HG02938 (cell line): Measurements from ENCODE around the gene MICB.
"Not testable (repeated sequence)": the region's sequence is repeated elsewhere in the genome, so short reads cannot be mapped to it uniquely, and the experiment has no call there.

Source experiments
- ATAC-seq: cut with Tn5 transposase; IDR thresholded peaks from one replicate; pipeline ENCODE4 v1.9.1; 2021; ENCODE audit warnings: mild to moderate bottlenecking, moderate library complexity; ENCODE audit not compliant: unreplicated experiment

Gene MICB

GRCh38 chr6:31497531-31498476 is at the start of gene MICB:
TSS of gene MICB (plus strand) at chr6:31498145. CDS start at chr6:31498194, 49 bp downstream.
- ATAC-seq = no peak

DNA sequence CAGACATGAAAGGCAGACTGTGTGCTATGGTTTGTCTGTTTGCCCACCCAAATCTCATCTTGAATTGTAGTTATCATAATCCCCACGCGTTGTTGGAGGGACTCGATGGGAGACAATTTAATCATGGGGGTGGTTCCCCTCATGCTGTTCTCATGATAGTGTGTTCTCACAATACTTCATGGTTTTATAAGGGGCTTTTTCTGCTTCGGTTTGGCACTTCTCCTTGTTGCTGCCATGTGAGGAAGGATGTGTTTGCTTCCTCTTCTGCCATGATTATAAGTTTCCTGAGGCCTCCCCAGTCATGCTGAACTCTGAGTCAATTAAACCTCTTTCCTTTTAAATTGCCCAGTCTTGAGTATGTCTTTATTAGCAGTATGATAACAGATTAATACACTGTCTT is 47.2 kb upstream of the MICB start:
- no peak for ATAC-seq

- no peak for ATAC-seq
Measured at GRCh38 chr6:31452859-31453258, 45.1 kb upstream of the MICB start.

- ATAC-seq = no peak
Measured at GRCh38 chr6:31453259-31453658, 44.7 kb upstream of the MICB start.

DNA sequence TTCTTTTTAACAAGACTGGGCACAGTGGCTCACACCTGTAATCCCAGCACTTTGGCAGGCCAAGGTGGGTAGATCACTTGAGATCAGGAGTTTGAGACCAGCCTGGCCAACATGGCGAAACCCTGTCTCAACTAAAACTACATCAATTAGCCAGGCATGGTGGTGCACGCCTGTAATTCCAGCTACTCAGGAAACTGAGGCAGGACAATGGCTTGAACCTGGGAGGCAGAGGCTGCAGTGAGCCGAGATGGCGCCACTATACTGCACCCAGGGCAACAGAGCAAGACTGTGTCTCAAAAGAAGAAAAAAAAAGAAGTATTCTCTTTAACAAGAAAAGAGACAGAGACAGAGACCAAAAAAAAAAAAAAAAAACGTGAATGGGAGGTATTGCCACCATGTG is 38.1 kb upstream of the MICB start:
- ATAC-seq = not testable (repeated sequence)

GRCh38 chr6:31460361-31461025 is 37.5 kb upstream of the MICB start:
- ATAC-seq = no peak

- no peak for ATAC-seq
Measured at GRCh38 chr6:31462026-31462963, 35.6 kb upstream of the MICB start.

DNA sequence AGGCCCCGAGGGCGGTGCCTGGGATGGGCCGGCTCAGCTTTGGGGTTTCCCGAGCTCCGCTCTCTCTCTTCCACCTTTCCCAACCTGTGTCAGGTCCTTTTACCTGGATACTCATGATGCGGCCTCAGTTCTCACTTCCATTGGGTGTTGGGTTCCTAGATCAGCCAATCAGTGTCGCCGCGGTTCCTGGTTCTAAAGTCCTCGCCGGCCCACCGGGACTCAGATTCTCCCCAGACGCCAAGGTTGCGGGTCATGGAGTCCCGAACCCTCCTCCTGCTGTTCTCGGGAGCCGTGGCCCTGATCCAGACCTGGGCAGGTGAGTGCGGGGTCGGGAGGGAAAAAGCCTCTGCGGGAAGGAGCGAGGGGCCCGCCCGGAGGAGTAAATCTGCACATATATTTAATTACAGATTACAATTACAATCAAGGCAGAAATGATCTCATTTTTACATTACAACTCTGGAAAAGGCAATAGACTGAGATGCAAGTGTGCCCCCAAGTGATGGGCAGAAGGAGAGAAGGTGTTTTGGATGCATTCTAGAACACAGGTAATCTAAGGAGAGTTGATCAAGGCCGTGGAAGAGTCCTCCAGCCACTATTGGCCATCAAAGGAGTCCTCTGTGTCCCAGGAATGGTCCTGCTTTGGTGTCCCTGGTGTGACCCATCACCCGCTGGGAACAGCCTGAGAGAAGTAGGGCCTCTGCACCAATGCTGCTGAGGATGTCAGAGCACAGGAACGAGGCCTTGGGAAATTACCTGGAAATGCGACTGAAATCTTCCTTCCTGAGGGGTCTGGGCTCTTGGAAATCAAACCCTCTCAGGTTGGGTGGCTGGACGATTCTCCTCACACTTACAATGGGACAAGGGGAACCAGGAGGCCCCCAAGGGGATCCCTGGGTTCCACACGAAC is 34.7 kb upstream of the MICB start:
- peak; percentile 89 for ATAC-seq

GRCh38 chr6:31464252-31465184 is 33.4 kb upstream of the MICB start:
- no peak for ATAC-seq

DNA sequence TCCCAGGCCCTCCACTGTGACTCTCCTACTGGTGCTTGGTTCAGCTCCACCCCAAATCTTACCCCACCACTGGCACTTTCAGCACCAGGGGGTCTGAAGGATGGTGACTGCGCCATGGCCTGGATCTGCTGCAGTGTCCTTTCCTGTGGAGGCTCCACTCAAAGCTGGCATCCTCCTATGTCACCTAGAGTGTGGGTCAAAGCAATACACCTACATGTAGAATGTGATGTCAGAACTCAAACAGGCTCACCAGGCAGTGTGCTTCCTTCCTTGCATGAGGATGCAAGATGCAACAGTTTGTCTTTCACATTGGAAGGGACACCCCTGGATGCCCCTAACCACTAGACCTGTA is 32.8 kb upstream of the MICB start:
- ATAC-seq = no peak

- ATAC-seq = no peak
Measured at GRCh38 chr6:31465718-31466117, 32.2 kb upstream of the MICB start.

- no peak for ATAC-seq
Measured at GRCh38 chr6:31466466-31466865, 31.5 kb upstream of the MICB start.

- no peak for ATAC-seq
Measured at GRCh38 chr6:31467151-31467550, 30.8 kb upstream of the MICB start.

DNA sequence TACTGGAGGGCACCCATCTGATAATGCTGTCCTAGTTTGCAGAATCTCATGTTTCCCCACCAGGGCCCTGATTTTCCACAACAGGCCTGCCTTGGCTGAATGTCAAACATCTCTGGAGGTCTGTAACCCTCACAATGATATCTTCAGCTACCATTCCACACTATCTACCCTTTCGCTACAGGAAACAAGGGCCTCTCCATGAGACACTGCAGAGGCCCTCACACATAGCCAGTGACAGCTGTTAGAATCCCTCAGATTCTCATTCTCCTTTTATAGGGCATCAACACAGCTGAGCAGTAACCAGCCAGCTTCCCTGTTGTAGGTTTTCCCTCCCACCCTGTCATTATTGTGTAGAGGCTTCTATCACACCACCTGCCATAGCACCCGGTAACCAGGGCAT is 29.6 kb upstream of the MICB start:
- no peak for ATAC-seq

- no peak for ATAC-seq
Measured at GRCh38 chr6:31470801-31471200, 27.1 kb upstream of the MICB start.

DNA sequence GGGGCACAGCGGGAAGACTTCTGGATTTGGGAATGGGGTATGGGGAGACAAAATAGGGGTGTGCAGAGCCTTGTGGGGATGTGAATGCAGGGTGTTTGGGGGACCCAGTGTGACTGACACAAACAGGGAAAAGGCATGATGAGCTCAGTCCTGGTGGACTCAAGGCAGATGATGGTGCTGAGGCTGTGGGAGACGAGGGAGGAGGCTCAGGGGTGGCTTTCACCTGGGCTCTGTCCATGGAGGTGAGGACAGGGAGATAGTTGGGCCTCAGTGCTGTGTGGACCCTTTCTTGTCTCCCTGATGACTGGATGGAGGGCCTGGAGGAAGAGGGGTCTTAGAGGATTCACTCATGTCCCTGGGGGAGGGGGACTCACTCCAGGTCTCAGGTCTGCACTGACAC is 26.2 kb upstream of the MICB start:
- no peak for ATAC-seq

DNA sequence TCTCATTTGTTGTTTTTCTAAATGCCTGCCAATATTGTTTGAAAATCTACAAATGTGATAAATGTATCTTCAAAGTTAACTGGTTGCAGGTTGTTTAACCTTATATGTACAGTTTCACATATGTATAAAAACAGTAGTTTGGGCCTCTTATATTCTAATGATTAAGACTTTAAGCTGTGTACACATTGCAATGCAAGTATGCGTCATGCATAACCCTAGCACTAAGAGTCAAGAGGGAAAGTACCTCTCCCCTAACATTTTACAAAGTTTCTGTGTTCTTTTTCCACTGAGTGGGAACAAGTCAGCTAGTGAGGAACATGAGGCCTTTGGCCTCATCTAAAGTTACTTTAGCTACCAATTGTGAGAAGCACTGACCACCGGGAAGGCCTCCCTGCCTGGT is 25.7 kb upstream of the MICB start:
- no peak for ATAC-seq

DNA sequence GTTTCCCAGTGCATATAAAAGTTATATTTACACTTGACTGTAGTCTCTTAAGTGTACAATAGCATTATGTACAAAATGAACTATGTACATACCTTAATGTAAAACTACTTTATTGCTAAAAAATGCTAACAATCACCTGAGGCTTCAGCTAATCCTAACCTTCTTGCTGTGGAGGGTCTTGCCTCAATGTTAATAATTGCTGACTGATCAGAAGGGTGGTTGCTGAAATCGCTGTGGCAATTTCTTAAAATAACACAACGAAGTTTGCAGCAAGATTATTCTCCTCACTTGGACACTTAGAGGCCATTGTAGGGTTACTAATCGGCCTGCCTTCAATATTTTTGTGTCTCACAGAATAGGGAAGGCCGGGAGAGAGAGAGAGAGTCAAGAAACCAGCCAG is 24.7 kb upstream of the MICB start:
- ATAC-seq = no peak
